Measurements from ENCODE around the gene SLC18B1.

DNA sequence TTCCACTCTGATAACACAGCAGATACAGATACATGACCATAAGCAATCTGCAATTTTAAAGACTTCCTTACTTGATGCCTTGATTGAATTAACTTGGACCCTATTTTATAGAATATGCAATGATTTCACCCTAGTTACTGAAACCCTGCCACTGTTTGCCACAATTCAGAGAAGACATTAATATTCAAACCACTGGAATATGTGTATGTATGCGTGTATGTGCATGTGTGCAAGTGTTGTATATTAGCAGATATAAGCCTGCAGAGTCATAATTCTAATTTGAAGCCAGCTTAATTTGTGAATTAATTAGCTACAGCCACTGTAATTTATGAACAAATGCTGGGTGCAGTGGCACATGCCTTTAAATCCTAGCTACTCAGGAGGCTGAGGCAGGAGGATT is 50.0 kb downstream of the SLC18B1 start:
- TF ChIP-seq, protein P1, sequence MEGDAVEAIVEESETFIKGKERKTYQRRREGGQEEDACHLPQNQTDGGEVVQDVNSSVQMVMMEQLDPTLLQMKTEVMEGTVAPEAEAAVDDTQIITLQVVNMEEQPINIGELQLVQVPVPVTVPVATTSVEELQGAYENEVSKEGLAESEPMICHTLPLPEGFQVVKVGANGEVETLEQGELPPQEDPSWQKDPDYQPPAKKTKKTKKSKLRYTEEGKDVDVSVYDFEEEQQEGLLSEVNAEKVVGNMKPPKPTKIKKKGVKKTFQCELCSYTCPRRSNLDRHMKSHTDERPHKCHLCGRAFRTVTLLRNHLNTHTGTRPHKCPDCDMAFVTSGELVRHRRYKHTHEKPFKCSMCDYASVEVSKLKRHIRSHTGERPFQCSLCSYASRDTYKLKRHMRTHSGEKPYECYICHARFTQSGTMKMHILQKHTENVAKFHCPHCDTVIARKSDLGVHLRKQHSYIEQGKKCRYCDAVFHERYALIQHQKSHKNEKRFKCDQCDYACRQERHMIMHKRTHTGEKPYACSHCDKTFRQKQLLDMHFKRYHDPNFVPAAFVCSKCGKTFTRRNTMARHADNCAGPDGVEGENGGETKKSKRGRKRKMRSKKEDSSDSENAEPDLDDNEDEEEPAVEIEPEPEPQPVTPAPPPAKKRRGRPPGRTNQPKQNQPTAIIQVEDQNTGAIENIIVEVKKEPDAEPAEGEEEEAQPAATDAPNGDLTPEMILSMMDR (IDR thresholded peaks at IDR 0.05 in 8 of 11, conservative IDR thresholded peaks at IDR 0.05 in 3 of 11) = no peak
- TF ChIP-seq POLR2A (IDR thresholded peaks at IDR 0.05) = no peak
- TF ChIP-seq POLR2AphosphoS5 (IDR thresholded peaks at IDR 0.05) = no peak

Measured in spleen (tissue), 7 donors.